B cell (primary cell): Measurements from ENCODE around the gene SIPA1L3. TPM values are rescaled to one million over a fixed set of nuclear protein-coding genes. Genes with fewer than 3 reads are reported as not detected.

Experiments used
- ATAC-seq: fragments of 200-7000 bp; cut with Tn5 transposase; one replicate; pipeline ENCODE4 v1.10.0; 2021; ENCODE audit warnings: low read depth, mild to moderate bottlenecking, moderate number of reproducible peaks, moderate library complexity
- CTCF ChIA-PET: fragments of 350-600 bp; sonication (Branson Sonifier 250); formaldehyde crosslinking; loops from one replicate; lab custom pipeline; 2021; ENCODE audit warnings: antibody characterized with exemption, inconsistent platforms; lab: Charles Lee
- POLR2A ChIA-PET: fragments of 350-600 bp; sonication (Branson Sonifier 250); formaldehyde crosslinking; loops from one replicate; lab custom pipeline; 2021; ENCODE audit warnings: antibody characterized with exemption; lab: Charles Lee
- DNase-seq: peaks from one replicate; pipeline ENCODE4 v3.0.0; 2013
- H2AFZ ChIP-seq: 2 replicates; pipeline ENCODE4 v1.6.1; 2012; ENCODE audit warnings: mild to moderate bottlenecking, low read depth, low read length; ENCODE audit not compliant: insufficient read depth, poor library complexity, severe bottlenecking
- H3K27ac ChIP-seq, 2 donors: 1 replicate in 1 of 2; 2 replicates in 1 of 2; pipeline ENCODE4 v1.5.1; 2012 to 2013; ENCODE audit warnings: low read length in 2 of 2, mild to moderate bottlenecking in 2 of 2, moderate library complexity in 1 of 2
- H3K27me3 ChIP-seq, 4 experiments: fragments of 200-600 bp in 1 of 4; sonication (generic) in 1 of 4; replicated peaks in 1 of 4; 1 replicate in 2 of 4; 2 replicates in 2 of 4; pipeline versions ENCODE4 v1.6.1 to v1.7.0; 2013 to 2016; ENCODE audit warnings: low read length in 3 of 4, mild to moderate bottlenecking in 2 of 4, mixed read lengths in 1 of 4, moderate library complexity in 1 of 4; ENCODE audit not compliant: insufficient read depth in 4 of 4, control insufficient read depth in 3 of 4; ENCODE audit errors: control extremely low read depth in 1 of 4
- H3K36me3 ChIP-seq, 2 experiments: replicated peaks in 1 of 2; 1 replicate in 1 of 2; 2 replicates in 1 of 2; pipeline versions ENCODE4 v1.6.1 to v1.7.1; 2013; ENCODE audit warnings: low read length in 1 of 2; ENCODE audit not compliant: insufficient read depth in 2 of 2, control insufficient read depth in 1 of 2; ENCODE audit errors: control extremely low read depth in 1 of 2, extremely low read depth in 1 of 2
- H3K4me1 ChIP-seq, 2 donors: fragments of 200-600 bp in 1 of 2; sonication (generic) in 1 of 2; 1 replicate in 1 of 2; 2 replicates in 1 of 2; pipeline versions ENCODE4 v1.5.1 to v1.6.1; 2013 to 2017; ENCODE audit warnings: low read length in 2 of 2; ENCODE audit not compliant: control insufficient read depth in 2 of 2, insufficient read depth in 2 of 2
- H3K4me2 ChIP-seq: replicated peaks from 2 replicates; pipeline ENCODE3; 2012; ENCODE audit warnings: mild to moderate bottlenecking, low read depth, low read length; ENCODE audit not compliant: poor library complexity, severe bottlenecking
- H3K4me3 ChIP-seq, 5 experiments: fragments of 200-600 bp in 1 of 5; sonication (generic) in 1 of 5; 1 replicate in 3 of 5; 2 replicates in 2 of 5; pipeline versions ENCODE4 v1.5.1 to v1.7.0; 2011 to 2016; ENCODE audit warnings: low read length in 4 of 5, mild to moderate bottlenecking in 4 of 5, low read depth in 2 of 5, control low read depth in 1 of 5, moderate library complexity in 1 of 5; ENCODE audit not compliant: insufficient read depth in 1 of 5; ENCODE audit errors: control extremely low read depth in 1 of 5, extremely low read depth in 1 of 5
- H3K79me2 ChIP-seq: fragments of 200-600 bp; sonication (generic); one replicate; pipeline ENCODE4 v1.6.0; 2016; ENCODE audit warnings: low read length; ENCODE audit not compliant: control insufficient read depth, insufficient read depth
- H3K9ac ChIP-seq: fragments of 200-600 bp; sonication (generic); 2 replicates; pipeline ENCODE4 v1.6.1; 2017; ENCODE audit warnings: mild to moderate bottlenecking, low read length, moderate library complexity
- H3K9me3 ChIP-seq, 3 donors: one replicate each; pipeline versions ENCODE4 v1.6.1 to v1.7.1; 2013; ENCODE audit warnings: low read length in 2 of 3; ENCODE audit not compliant: control insufficient read depth in 2 of 3, insufficient read depth in 1 of 3; ENCODE audit errors: control extremely low read depth in 1 of 3
- H4K20me1 ChIP-seq: 2 replicates; pipeline ENCODE4 v1.6.0; 2012; ENCODE audit warnings: mild to moderate bottlenecking, low read length; ENCODE audit not compliant: insufficient read depth, control insufficient read depth, poor library complexity, severe bottlenecking
- H3K27ac Mint-ChIP-seq: one replicate; pipeline ENCODE4 v1.8.0; 2021; ENCODE audit warnings: mixed read lengths
- H3K27me3 Mint-ChIP-seq: one replicate; pipeline ENCODE4 v1.8.0; 2021; ENCODE audit warnings: mixed read lengths
- H3K4me1 Mint-ChIP-seq: one replicate; pipeline ENCODE4 v1.8.0; 2021; ENCODE audit warnings: mixed read lengths
- H3K4me3 Mint-ChIP-seq: one replicate; pipeline ENCODE4 v1.8.0; 2021; ENCODE audit warnings: mixed read lengths
- H3K9me3 Mint-ChIP-seq: one replicate; pipeline ENCODE4 v1.8.0; 2022; ENCODE audit warnings: mixed read lengths; ENCODE audit not compliant: insufficient read depth
- EZH2 ChIP-seq: IDR thresholded peaks from 2 replicates; pipeline ENCODE4 v1.6.1; 2012; ENCODE audit warnings: borderline replicate concordance, low read depth, mild to moderate bottlenecking, moderate library complexity, low read length; ENCODE audit not compliant: insufficient read depth, poor library complexity, severe bottlenecking
- WGBS: methylation state at CpG from one replicate; pipeline ENCODE4 v1.1.5; 2013; ENCODE audit warnings: missing lambda C conversion rate; ENCODE audit not compliant: insufficient coverage; 5-methylcytosine and 5-hydroxymethylcytosine counted together
- intact Hi-C: fragments of 100-400 bp; cut with micrococcal nuclease; formaldehyde crosslinking; loops from one replicate; pipeline ENCODE4 v1.10.0; 2022
- polyA plus RNA-seq: library from polyadenylated mRNA; depleted of rRNA; stranded (reverse); fragments of >200 nt; gene quantifications from 2 replicates; pipeline ENCODE4 v1.2.3, GENCODE V29; 2012
- total RNA-seq, 2 donors: library from RNA; stranded (reverse); fragments of 120-200 nt in 1 of 2; gene quantifications; 1 replicate in 1 of 2; 2 replicates in 1 of 2; pipeline versions ENCODE4 v1.2.3 to v1.2.4, GENCODE V29; 2013 to 2022
- TF ChIP-seq, protein P1 (sequence below): fragments of 200-600 bp; IDR thresholded peaks from one replicate; pipeline ENCODE4 v1.8.0; 2022; ENCODE audit warnings: antibody characterized with exemption, mild to moderate bottlenecking

SIPA1L3 gene
- total and polyA plus RNA-seq, 2 donors (not counting 1 experiment from before 2014, with no cell fraction given): 48.3 to 295 TPM

DNA sequence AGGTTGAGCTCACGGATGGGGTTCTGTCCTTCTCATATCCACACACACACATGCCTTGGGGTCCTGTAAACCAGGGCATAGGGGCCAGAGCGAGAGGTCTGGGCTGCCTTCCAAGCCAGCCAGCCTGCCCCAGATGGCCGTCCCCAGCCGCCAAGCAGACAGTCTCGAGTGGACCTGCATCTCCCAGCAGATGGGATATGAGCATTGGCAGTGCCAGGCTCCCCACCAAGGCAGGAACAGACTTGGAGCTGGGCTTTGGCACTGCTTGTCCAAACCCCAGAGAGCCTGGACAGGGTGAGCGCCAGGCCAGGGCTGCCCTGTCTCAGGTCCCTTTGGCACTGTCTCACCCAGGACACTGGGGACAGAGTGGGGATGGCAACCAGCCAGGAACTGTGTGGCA is 186.6 kb downstream of the SIPA1L3 start:
- Histone ChIP-seq H3K36me3 (peaks cover 10 to 65% of the 10 kb centered on the region in 2 experiments), H3K4me3 (no peak overlapping the region), H3K27me3 (no peaks in the 10 kb centered on the region), H4K20me1 (peaks cover 39% of the 10 kb centered on the region), H3K27ac (no peak overlapping the region), H3K9ac (no peak overlapping the region), H3K9me3 (no peaks in the 10 kb centered on the region), H3K4me1 (peaks cover 7 to 12% of the 10 kb centered on the region in 2 donors), H2AFZ (no peak overlapping the region), H3K4me2 (no peak overlapping the region), H3K79me2 (peaks cover 73% of the 10 kb centered on the region)
- DNase-seq (no peak), ATAC-seq (no peak)
- POLR2A ChIA-PET: no interaction called here
- intact Hi-C loops: no loop called here
- no peaks in the 10 kb centered on the region for H3K27me3 Mint-ChIP-seq
- H3K4me3 Mint-ChIP-seq: no peak overlapping the region
- H3K27ac Mint-ChIP-seq: no peak overlapping the region
- 92% methylated on average over 6 of the region's 6 CpGs for WGBS
- H3K4me1 Mint-ChIP-seq: peaks cover 21% of the 10 kb centered on the region
- CTCF ChIA-PET: interaction anchor here (0.6 to 10.3 kb wide), 3 partner anchors 60 to 191 kb away, joined by 3 to 175 read pairs (median 11); partner anchors contain the start of genes SIPA1L3 and WDR87
- TF ChIP-seq, protein P1, sequence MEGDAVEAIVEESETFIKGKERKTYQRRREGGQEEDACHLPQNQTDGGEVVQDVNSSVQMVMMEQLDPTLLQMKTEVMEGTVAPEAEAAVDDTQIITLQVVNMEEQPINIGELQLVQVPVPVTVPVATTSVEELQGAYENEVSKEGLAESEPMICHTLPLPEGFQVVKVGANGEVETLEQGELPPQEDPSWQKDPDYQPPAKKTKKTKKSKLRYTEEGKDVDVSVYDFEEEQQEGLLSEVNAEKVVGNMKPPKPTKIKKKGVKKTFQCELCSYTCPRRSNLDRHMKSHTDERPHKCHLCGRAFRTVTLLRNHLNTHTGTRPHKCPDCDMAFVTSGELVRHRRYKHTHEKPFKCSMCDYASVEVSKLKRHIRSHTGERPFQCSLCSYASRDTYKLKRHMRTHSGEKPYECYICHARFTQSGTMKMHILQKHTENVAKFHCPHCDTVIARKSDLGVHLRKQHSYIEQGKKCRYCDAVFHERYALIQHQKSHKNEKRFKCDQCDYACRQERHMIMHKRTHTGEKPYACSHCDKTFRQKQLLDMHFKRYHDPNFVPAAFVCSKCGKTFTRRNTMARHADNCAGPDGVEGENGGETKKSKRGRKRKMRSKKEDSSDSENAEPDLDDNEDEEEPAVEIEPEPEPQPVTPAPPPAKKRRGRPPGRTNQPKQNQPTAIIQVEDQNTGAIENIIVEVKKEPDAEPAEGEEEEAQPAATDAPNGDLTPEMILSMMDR: no peak
- no peak for TF ChIP-seq EZH2
- no peaks in the 10 kb centered on the region for H3K9me3 Mint-ChIP-seq
